Neural progenitor cell (in vitro differentiated cells): Measurements from ENCODE around the gene PRG2.

Source experiments
- EZH2 ChIP-seq: fragments of 200-600 bp; sonication (generic); IDR thresholded peaks from 2 replicates; pipeline ENCODE4 v1.6.1; 2017; ENCODE audit warnings: antibody characterized with exemption, mild to moderate bottlenecking, moderate library complexity
- EZH2phosphoT487 ChIP-seq: fragments of 200-600 bp; sonication (generic); IDR thresholded peaks from 2 replicates; pipeline ENCODE4 v1.6.1; 2017; ENCODE audit warnings: antibody characterized with exemption
- TF ChIP-seq, protein P1 (sequence below): fragments of 200-600 bp; sonication (generic); IDR thresholded peaks from 2 replicates; pipeline ENCODE4 v1.5.1; 2017; ENCODE audit warnings: antibody characterized with exemption, mild to moderate bottlenecking

DNA sequence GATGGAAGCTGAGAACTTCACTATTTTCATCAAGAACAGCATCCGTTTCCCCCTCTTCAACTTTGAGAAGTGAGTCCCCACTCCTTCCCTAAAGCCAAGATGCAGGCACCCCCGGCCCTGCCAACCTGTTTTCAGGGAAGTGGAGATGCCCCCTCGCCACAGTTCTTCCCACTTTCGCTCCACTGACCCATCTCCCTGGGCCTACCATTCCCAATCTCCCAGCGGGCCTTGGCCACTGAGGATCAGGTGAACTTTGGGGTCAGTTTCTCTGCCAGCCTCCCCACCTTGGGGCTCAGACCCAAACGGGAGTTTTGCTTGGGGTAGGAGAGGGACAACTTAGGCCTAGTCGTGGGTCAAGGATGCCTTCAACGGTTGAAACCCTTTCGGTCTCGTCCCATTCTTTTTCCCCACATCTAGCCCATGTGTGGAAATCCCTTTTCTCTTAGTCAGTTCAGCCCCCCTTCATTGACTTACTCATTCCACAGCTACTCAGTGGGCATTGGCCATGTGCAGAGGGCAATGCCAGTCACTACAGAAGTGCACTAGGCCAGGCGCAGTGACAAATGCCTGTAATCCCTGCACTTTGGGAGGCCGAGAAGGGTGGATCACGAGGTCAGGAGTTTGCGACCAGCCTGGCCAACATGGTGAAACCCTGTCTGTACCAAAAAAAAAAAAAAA, 41.7 kb downstream of the PRG2 start:
- TF ChIP-seq EZH2phosphoT487 (no peak), EZH2 (no peak)
- TF ChIP-seq, protein P1, sequence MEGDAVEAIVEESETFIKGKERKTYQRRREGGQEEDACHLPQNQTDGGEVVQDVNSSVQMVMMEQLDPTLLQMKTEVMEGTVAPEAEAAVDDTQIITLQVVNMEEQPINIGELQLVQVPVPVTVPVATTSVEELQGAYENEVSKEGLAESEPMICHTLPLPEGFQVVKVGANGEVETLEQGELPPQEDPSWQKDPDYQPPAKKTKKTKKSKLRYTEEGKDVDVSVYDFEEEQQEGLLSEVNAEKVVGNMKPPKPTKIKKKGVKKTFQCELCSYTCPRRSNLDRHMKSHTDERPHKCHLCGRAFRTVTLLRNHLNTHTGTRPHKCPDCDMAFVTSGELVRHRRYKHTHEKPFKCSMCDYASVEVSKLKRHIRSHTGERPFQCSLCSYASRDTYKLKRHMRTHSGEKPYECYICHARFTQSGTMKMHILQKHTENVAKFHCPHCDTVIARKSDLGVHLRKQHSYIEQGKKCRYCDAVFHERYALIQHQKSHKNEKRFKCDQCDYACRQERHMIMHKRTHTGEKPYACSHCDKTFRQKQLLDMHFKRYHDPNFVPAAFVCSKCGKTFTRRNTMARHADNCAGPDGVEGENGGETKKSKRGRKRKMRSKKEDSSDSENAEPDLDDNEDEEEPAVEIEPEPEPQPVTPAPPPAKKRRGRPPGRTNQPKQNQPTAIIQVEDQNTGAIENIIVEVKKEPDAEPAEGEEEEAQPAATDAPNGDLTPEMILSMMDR: no peak
